H1 (cell line): ENCODE results near the gene RIBC1. TPM values are rescaled to one million over a fixed set of nuclear protein-coding genes. Genes with fewer than 3 reads are reported as not detected.

Source experiments
- CTCF ChIA-PET: fragments of 300-600 bp; sonication (Branson Sonifier 250); formaldehyde crosslinking; loops from one replicate; lab custom pipeline; 2021; ENCODE audit not compliant: partially characterized antibody; lab: Charles Lee
- POLR2A ChIA-PET: fragments of 300-600 bp; sonication (Branson Sonifier 250); formaldehyde crosslinking; loops from one replicate; lab custom pipeline; 2021; ENCODE audit warnings: inconsistent platforms; ENCODE audit not compliant: partially characterized antibody; lab: Charles Lee
- DNase-seq, 2 experiments: peaks; one replicate each; pipeline versions ENCODE4 v3.0.0 to v3.0.0-alpha.2; 2010 to 2022; ENCODE audit warnings: low spot score in 2 of 2, low read depth in 1 of 2, mixed read lengths in 1 of 2
- FAIRE-seq: peaks from 2 replicates; lab custom pipeline; 2011; peaks lifted over from hg19 to GRCh38; lab: Jason Lieb, UNC
- H2AFZ ChIP-seq: 2 replicates; pipeline ENCODE4 v1.8.1; 2012; ENCODE audit warnings: low read length, inconsistent platforms
- H2AK5ac ChIP-seq: 2 replicates; pipeline ENCODE4 v1.6.1; 2013; ENCODE audit warnings: low read depth, low read length
- H2BK120ac ChIP-seq: replicated peaks from 2 replicates; pipeline ENCODE3; 2013; ENCODE audit warnings: low read depth, low read length, inconsistent platforms
- H2BK12ac ChIP-seq: 2 replicates; pipeline ENCODE4 v1.6.1; 2013; ENCODE audit warnings: low read depth, low read length
- H2BK15ac ChIP-seq: 2 replicates; pipeline ENCODE4 v1.6.1; 2013; ENCODE audit warnings: low read length
- H2BK20ac ChIP-seq: 2 replicates; pipeline ENCODE4 v1.6.1; 2013; ENCODE audit warnings: low read length
- H2BK5ac ChIP-seq: 2 replicates; pipeline ENCODE4 v1.6.1; 2013; ENCODE audit warnings: low read depth, low read length
- H3K14ac ChIP-seq: 2 replicates; pipeline ENCODE4 v1.6.1; 2013; ENCODE audit warnings: inconsistent platforms; ENCODE audit not compliant: insufficient read length
- H3K18ac ChIP-seq: 2 replicates; pipeline ENCODE4 v1.6.1; 2013; ENCODE audit warnings: low read length; ENCODE audit errors: extremely low read depth
- H3K23ac ChIP-seq: 2 replicates; pipeline ENCODE4 v1.6.1; 2013; ENCODE audit warnings: inconsistent platforms; ENCODE audit not compliant: insufficient read length
- H3K23me2 ChIP-seq: 2 replicates; pipeline ENCODE4 v1.6.1; 2013; ENCODE audit warnings: low read depth, low read length
- H3K27ac ChIP-seq: 2 replicates; pipeline ENCODE4 v1.6.1; 2011; ENCODE audit warnings: low read depth, low read length, inconsistent platforms
- H3K27me3 ChIP-seq, 4 experiments: replicated peaks in 1 of 4; 1 replicate in 1 of 4; 2 replicates in 3 of 4; pipeline versions ENCODE4 v1.6.1 to v1.8.1; 2011 to 2013; ENCODE audit warnings: low read length in 3 of 4, mild to moderate bottlenecking in 3 of 4, inconsistent platforms in 2 of 4, mixed read lengths in 2 of 4, moderate library complexity in 1 of 4; ENCODE audit not compliant: control insufficient read depth in 3 of 4, insufficient read depth in 3 of 4; ENCODE audit errors: extremely low read depth in 1 of 4
- H3K36me3 ChIP-seq, 4 experiments: 2 replicates each; pipeline versions ENCODE4 v1.6.1 to v1.8.1; 2011 to 2013; ENCODE audit warnings: mild to moderate bottlenecking in 4 of 4, low read length in 3 of 4, moderate library complexity in 2 of 4, control low read depth in 1 of 4, inconsistent platforms in 1 of 4; ENCODE audit not compliant: insufficient read depth in 4 of 4, control insufficient read depth in 2 of 4
- H3K4ac ChIP-seq: replicated peaks from 2 replicates; pipeline ENCODE3; 2013; ENCODE audit warnings: low read length, low read depth, mixed read lengths, inconsistent platforms; ENCODE audit not compliant: insufficient read length
- H3K4me1 ChIP-seq, 4 experiments: replicated peaks in 1 of 4; 1 replicate in 1 of 4; 2 replicates in 3 of 4; pipeline versions ENCODE4 v1.6.1 to v1.8.1; 2011 to 2013; ENCODE audit warnings: low read length in 3 of 4, inconsistent platforms in 2 of 4, mixed read lengths in 1 of 4; ENCODE audit not compliant: insufficient read depth in 4 of 4, control insufficient read depth in 3 of 4
- H3K4me2 ChIP-seq, 2 experiments: 2 replicates each; pipeline versions ENCODE4 v1.6.1 to v1.8.1; 2011 to 2013; ENCODE audit warnings: low read depth in 2 of 2, low read length in 2 of 2, control low read depth in 1 of 2, inconsistent platforms in 1 of 2, mild to moderate bottlenecking in 1 of 2; ENCODE audit not compliant: insufficient read depth in 1 of 2
- H3K4me3 ChIP-seq, 4 experiments: fragments of 200-600, 300-600 bp in 1 of 4; sonication (generic), shearing (Covaris generic), sonication (Bioruptor Twin) in 1 of 4; 2 replicates each; pipeline versions ENCODE4 v1.5.1 to v1.8.1; 2011 to 2016; ENCODE audit warnings: low read length in 4 of 4, low read depth in 3 of 4, control low read depth in 2 of 4, inconsistent platforms in 2 of 4, mild to moderate bottlenecking in 2 of 4, mixed read lengths in 1 of 4, moderate library complexity in 1 of 4; ENCODE audit not compliant: insufficient read depth in 2 of 4; ENCODE audit errors: extremely low read depth in 1 of 4
- H3K56ac ChIP-seq: replicated peaks from 2 replicates; pipeline ENCODE3; 2013; ENCODE audit warnings: low read depth, mild to moderate bottlenecking, mixed read lengths, low read length, inconsistent platforms; ENCODE audit not compliant: insufficient read length
- H3K79me1 ChIP-seq: 2 replicates; pipeline ENCODE4 v1.6.1; 2013; ENCODE audit warnings: low read depth, low read length, control low read depth
- H3K79me2 ChIP-seq, 2 experiments: 2 replicates each; pipeline versions ENCODE4 v1.6.1 to v1.8.1; 2012 to 2013; ENCODE audit warnings: low read length in 2 of 2, mild to moderate bottlenecking in 2 of 2, inconsistent platforms in 1 of 2; ENCODE audit not compliant: insufficient read depth in 2 of 2, control insufficient read depth in 1 of 2
- H3K9ac ChIP-seq, 4 experiments: replicated peaks in 1 of 4; 1 replicate in 1 of 4; 2 replicates in 3 of 4; pipeline versions ENCODE4 v1.6.1 to v1.8.1; 2011 to 2013; ENCODE audit warnings: low read depth in 3 of 4, low read length in 3 of 4, control low read depth in 2 of 4, mild to moderate bottlenecking in 2 of 4, moderate library complexity in 2 of 4, inconsistent platforms in 1 of 4; ENCODE audit errors: extremely low read depth in 1 of 4
- H3K9me3 ChIP-seq, 2 experiments: 2 replicates each; pipeline versions ENCODE4 v1.6.1 to v1.8.1; 2012 to 2013; ENCODE audit warnings: mild to moderate bottlenecking in 2 of 2, moderate library complexity in 2 of 2, control low read depth in 1 of 2, inconsistent platforms in 1 of 2, low read depth in 1 of 2, low read length in 1 of 2, mixed read lengths in 1 of 2; ENCODE audit not compliant: insufficient read depth in 2 of 2
- H4K20me1 ChIP-seq, 2 experiments: replicated peaks in 1 of 2; 2 replicates each; pipeline versions ENCODE3 to v1.8.1; 2011 to 2013; ENCODE audit warnings: inconsistent platforms in 2 of 2, low read length in 2 of 2, mild to moderate bottlenecking in 1 of 2; ENCODE audit not compliant: insufficient read depth in 2 of 2, control insufficient read depth in 1 of 2
- H4K5ac ChIP-seq: 2 replicates; pipeline ENCODE4 v1.6.1; 2013; ENCODE audit warnings: low read length, low read depth, mixed read lengths, inconsistent platforms; ENCODE audit not compliant: insufficient read length
- H4K8ac ChIP-seq: 2 replicates; pipeline ENCODE4 v1.8.0; 2013; ENCODE audit warnings: mild to moderate bottlenecking, moderate library complexity, low read length, inconsistent platforms; ENCODE audit not compliant: insufficient read depth; ENCODE audit errors: extremely low read depth
- H4K91ac ChIP-seq: replicated peaks from 2 replicates; pipeline ENCODE3; 2013; ENCODE audit warnings: low read length, mixed read lengths, inconsistent platforms; ENCODE audit not compliant: insufficient read length
- KDM1A ChIP-seq: fragments of 200-600, 300-600 bp; sonication (generic); IDR thresholded peaks from 2 replicates; pipeline ENCODE4 v1.7.1; 2016; ENCODE audit warnings: mild to moderate bottlenecking, low read length, borderline replicate concordance
- MAFK ChIP-seq: IDR thresholded peaks from 2 replicates; pipeline ENCODE4 v1.6.1; 2012; ENCODE audit warnings: low read depth, mild to moderate bottlenecking, improper control_type of control experiment, low read length
- RAD21 ChIP-seq, 2 experiments: IDR thresholded peaks in 1 of 2; conservative IDR thresholded peaks in 1 of 2; 2 replicates each; pipeline ENCODE4 v1.6.1; 2011; ENCODE audit warnings: low read depth in 2 of 2, low read length in 2 of 2, improper control_type of control experiment in 1 of 2, inconsistent platforms in 1 of 2, mild to moderate bottlenecking in 1 of 2, moderate library complexity in 1 of 2
- SIN3A ChIP-seq, 2 experiments: IDR thresholded peaks in 1 of 2; conservative IDR thresholded peaks in 1 of 2; 2 replicates each; pipeline ENCODE4 v1.6.1; 2011 to 2012; ENCODE audit warnings: low read length in 2 of 2, improper control_type of control experiment in 1 of 2, low read depth in 1 of 2, mild to moderate bottlenecking in 1 of 2
- SIX5 ChIP-seq: IDR thresholded peaks from 2 replicates; pipeline ENCODE4 v1.6.1; 2011; ENCODE audit warnings: mild to moderate bottlenecking, low read depth, low read length
- WGBS, 2 experiments: shearing (Covaris generic) in 1 of 2; methylation state at CpG; one replicate each; pipeline versions ENCODE4 v1.1.6 to v1.1.7; 2013 to 2015; ENCODE audit warnings: low lambda C conversion rate in 2 of 2, mixed read lengths in 2 of 2, inconsistent platforms in 1 of 2, low coverage in 1 of 2, missing lambda C conversion rate in 1 of 2; ENCODE audit not compliant: insufficient replicate concordance in 2 of 2, insufficient coverage in 1 of 2, insufficient read length in 1 of 2; ENCODE audit errors: extremely low coverage in 1 of 2, missing lambda C conversion rate in 1 of 2; 5-methylcytosine and 5-hydroxymethylcytosine counted together
- polyA plus RNA-seq, 7 experiments: library from polyadenylated mRNA; depleted of rRNA in 3 of 7; stranded (reverse) in 5 of 7; unstranded in 2 of 7; fragments of >200 nt in 5 of 7; fragments of 200-250 nt in 2 of 7; gene quantifications; 1 replicate in 5 of 7; 2 replicates in 1 of 7; 4 replicates in 1 of 7; pipeline versions ENCODE4 v1.2.1 to v1.2.3, GENCODE V29; 2011 to 2013; ENCODE audit warnings: missing spikeins in 2 of 7, mixed read lengths in 2 of 7
- total RNA-seq: library from RNA; stranded (reverse); fragmentation: NEBNext Ultra II Directional; extraction: Animal tissue kit (Norgen Biotek cat#: 25700); gene quantifications from 2 replicates; pipeline ENCODE4 v1.2.1, GENCODE V29; 2021
- TF ChIP-seq, protein P1 (sequence below), 3 experiments: IDR thresholded peaks; 1 replicate in 2 of 3; 2 replicates in 1 of 3; pipeline versions ENCODE4 v1.5.1 to v1.6.1; 2011; ENCODE audit warnings: low read length in 3 of 3, mild to moderate bottlenecking in 3 of 3, inconsistent platforms in 2 of 3, low read depth in 1 of 3, moderate library complexity in 1 of 3; ENCODE audit not compliant: insufficient read depth in 1 of 3; ENCODE audit errors: control extremely low read depth in 1 of 3

RIBC1 gene
- total and polyA plus RNA-seq, 2 of the 8 experiments (the other 6 are each of a cell fraction or from before 2014, with no cell fraction given) = 0.41 to 0.97 TPM

DNA sequence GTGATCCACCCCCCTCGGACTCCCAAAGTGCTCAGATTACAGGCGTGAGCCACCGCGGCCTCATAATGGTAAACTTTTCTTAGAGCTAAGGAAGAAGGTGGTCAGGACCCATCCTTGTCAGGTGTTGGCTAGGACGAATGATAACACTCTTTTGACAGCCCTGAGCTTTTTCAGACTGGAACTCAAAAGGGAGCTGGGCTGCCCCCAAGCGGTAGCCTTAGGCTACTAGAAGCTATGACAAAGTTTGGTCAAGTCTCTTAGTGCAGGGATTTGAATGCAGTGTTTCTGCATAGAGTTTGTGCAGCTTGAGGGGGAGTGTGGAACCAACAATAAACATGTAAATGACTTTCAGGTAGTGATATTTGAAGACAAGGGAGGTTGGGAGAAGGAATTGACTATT lies 23.3 kb downstream of the RIBC1 start:
- WGBS, 2 experiments = 19% methylated on average over 5 of the region's 6 CpGs; no CpG with 5 or more reads in 1 of the 2 experiments
- FAIRE-seq = peak; percentile 93
- DNase-seq = peak in 1 of 2 experiments; percentile 48

More for the DNA sequence above, 23.3 kb downstream of the RIBC1 start:
- Histone ChIP-seq H3K9me3 (no peaks in the 10 kb centered on the region), H2BK15ac (no peak overlapping the region), H2AFZ (no peak overlapping the region), H4K5ac (no peak overlapping the region), H3K23me2 (peaks cover 4% of the 10 kb centered on the region; the same call in 1 of the 2 replicates), H3K27ac (no peak overlapping the region), H2AK5ac (no peak overlapping the region), H3K56ac (no peak overlapping the region), H3K14ac (no peak overlapping the region), H3K18ac (no peak overlapping the region), H4K20me1 (no peaks in the 10 kb centered on the region), H3K79me1 (no peaks in the 10 kb centered on the region), H3K36me3 (no peaks in the 10 kb centered on the region), H3K9ac (no peak overlapping the region), H2BK12ac (no peak overlapping the region), H3K23ac (no peak overlapping the region), H3K27me3 (peaks cover 0 to 2% (median under 1%) of the 10 kb centered on the region in 4 experiments; a peak in 3 of 7 replicates), H3K4ac (no peak overlapping the region), H2BK20ac (no peak overlapping the region), H4K91ac (no peak overlapping the region), H3K4me2 (no peak overlapping the region), H3K4me3 (no peak overlapping the region), H4K8ac (no peak overlapping the region), H2BK5ac (no peak overlapping the region), H3K4me1 (no peaks in the 10 kb centered on the region), H2BK120ac (no peak overlapping the region), H3K79me2 (no peaks in the 10 kb centered on the region)
- TF ChIP-seq MAFK (no peak), SIN3A (conservative IDR thresholded peaks at IDR 0.05 in 1 of 2, IDR thresholded peaks at IDR 0.05 in 1 of 2; ENCODE audit: low read depth in 1 of 2, low read length in 2 of 2) (0 out of 4 replicates have a peak, but pooled peaks of 1 of the 2 experiments have one; percentile 20), RAD21 (IDR thresholded peaks at IDR 0.05 in 1 of 2, conservative IDR thresholded peaks at IDR 0.05 in 1 of 2; ENCODE audit: low read depth in 2 of 2, low read length in 2 of 2) (peak; percentile 57 to 70), SIX5 (no peak), KDM1A (no peak)
- TF ChIP-seq, protein P1, sequence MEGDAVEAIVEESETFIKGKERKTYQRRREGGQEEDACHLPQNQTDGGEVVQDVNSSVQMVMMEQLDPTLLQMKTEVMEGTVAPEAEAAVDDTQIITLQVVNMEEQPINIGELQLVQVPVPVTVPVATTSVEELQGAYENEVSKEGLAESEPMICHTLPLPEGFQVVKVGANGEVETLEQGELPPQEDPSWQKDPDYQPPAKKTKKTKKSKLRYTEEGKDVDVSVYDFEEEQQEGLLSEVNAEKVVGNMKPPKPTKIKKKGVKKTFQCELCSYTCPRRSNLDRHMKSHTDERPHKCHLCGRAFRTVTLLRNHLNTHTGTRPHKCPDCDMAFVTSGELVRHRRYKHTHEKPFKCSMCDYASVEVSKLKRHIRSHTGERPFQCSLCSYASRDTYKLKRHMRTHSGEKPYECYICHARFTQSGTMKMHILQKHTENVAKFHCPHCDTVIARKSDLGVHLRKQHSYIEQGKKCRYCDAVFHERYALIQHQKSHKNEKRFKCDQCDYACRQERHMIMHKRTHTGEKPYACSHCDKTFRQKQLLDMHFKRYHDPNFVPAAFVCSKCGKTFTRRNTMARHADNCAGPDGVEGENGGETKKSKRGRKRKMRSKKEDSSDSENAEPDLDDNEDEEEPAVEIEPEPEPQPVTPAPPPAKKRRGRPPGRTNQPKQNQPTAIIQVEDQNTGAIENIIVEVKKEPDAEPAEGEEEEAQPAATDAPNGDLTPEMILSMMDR (IDR thresholded peaks at IDR 0.05; ENCODE audit: control extremely low read depth in 1 of 3, insufficient read depth in 1 of 3, low read depth in 1 of 3, low read length in 3 of 3) = peak; percentile 5 to 67 (median 62)
- POLR2A ChIA-PET = no interaction called here
- CTCF ChIA-PET = interaction anchor here (0.6 to 4.5 kb wide), 22 partner anchors 8 to 222 kb away, joined by 3 to 36 read pairs (median 3); partner anchors contain the start of genes RIBC1 and SMC1A
